Uterus (tissue), 4 donors: ENCODE data around the gene TGFA. TPM values are rescaled to one million over a fixed set of nuclear protein-coding genes. Genes with fewer than 3 reads are reported as not detected.

Source experiments
- DNase-seq, 2 donors: peaks; one replicate each; pipeline ENCODE4 v3.0.0-alpha.2; 2019 to 2020
- H3K27ac ChIP-seq, 2 donors: fragments of 200-600 bp; sonication (generic); 1 replicate in 1 of 2; 2 replicates in 1 of 2; pipeline ENCODE4 v1.5.1; 2016 to 2018
- H3K27me3 ChIP-seq, 2 donors: fragments of 200-600 bp; sonication (generic); one replicate each; pipeline ENCODE4 v1.5.1; 2018 to 2019; ENCODE audit warnings: control low read depth in 1 of 2
- H3K36me3 ChIP-seq, 2 donors: fragments of 200-600 bp; sonication (generic); one replicate each; pipeline ENCODE4 v1.5.1; 2019; ENCODE audit warnings: control low read depth in 1 of 2
- H3K4me1 ChIP-seq, 2 donors: fragments of 200-600 bp; sonication (generic); one replicate each; pipeline ENCODE4 v1.5.1; 2018 to 2019; ENCODE audit warnings: control low read depth in 1 of 2
- H3K4me3 ChIP-seq, 2 donors: fragments of 200-600 bp; sonication (generic); 1 replicate in 1 of 2; 2 replicates in 1 of 2; pipeline ENCODE4 v1.5.1; 2018 to 2019; ENCODE audit warnings: mild to moderate bottlenecking in 1 of 2
- H3K9me3 ChIP-seq, 2 donors: fragments of 200-600 bp; sonication (generic); one replicate each; pipeline ENCODE4 v1.5.1; 2019; ENCODE audit warnings: control low read depth in 1 of 2
- CTCF ChIP-seq, 4 experiments: fragments of 200-600 bp in 2 of 4; fragments of 450-650 bp in 2 of 4; sonication (generic) in 2 of 4; IDR thresholded peaks; one replicate each; pipeline ENCODE4 v1.5.1; 2016 to 2019; ENCODE audit warnings: antibody characterized with exemption in 4 of 4, mild to moderate bottlenecking in 2 of 4, moderate library complexity in 1 of 4
- POLR2A ChIP-seq, 2 donors: fragments of 450-650 bp; IDR thresholded peaks; one replicate each; pipeline ENCODE4 v1.6.1; 2016; ENCODE audit warnings: antibody characterized with exemption in 2 of 2, mild to moderate bottlenecking in 1 of 2, moderate library complexity in 1 of 2
- intact Hi-C: fragments of 100-400 bp; cut with DNase I; formaldehyde crosslinking; loops from one replicate; pipeline ENCODE4 v1.15.1; 2023; ENCODE audit warnings: low total_unique reads
- total RNA-seq, 4 donors: library from RNA; depleted of rRNA in 3 of 4; stranded (reverse); fragments of >200 nt in 3 of 4; gene quantifications; one replicate each; pipeline versions ENCODE4 v1.1.0 to v1.2.4, GENCODE V29; 2014 to 2023
- donor health status: DM: yes; HTN: yes; CAD: no.

Gene TGFA
- total RNA-seq, 4 donors from 2014 or later = 1.5 to 3.7 (median 1.6) TPM; not detected in 1

GRCh38 chr2:70499253-70499652 lies 54.4 kb downstream of the TGFA start:
- Histone ChIP-seq H3K27me3 (no peaks in the 10 kb centered on the region), H3K27ac (no peak overlapping the region), H3K9me3 (no peaks in the 10 kb centered on the region), H3K36me3 (no peaks in the 10 kb centered on the region), H3K4me1 (no peaks in the 10 kb centered on the region), H3K4me3 (no peak overlapping the region)
- intact Hi-C loops = no loop called here
- TF ChIP-seq POLR2A (IDR thresholded peaks at IDR 0.05) (no peak), CTCF (IDR thresholded peaks at IDR 0.05) (no peak)
- no peak for DNase-seq

- Histone ChIP-seq H3K9me3 (no peaks in the 10 kb centered on the region), H3K36me3 (no peaks in the 10 kb centered on the region), H3K27ac (no peak overlapping the region), H3K27me3 (no peaks in the 10 kb centered on the region), H3K4me1 (no peaks in the 10 kb centered on the region), H3K4me3 (no peak overlapping the region)
- intact Hi-C loops = no loop called here
- DNase-seq = no peak
- no peak for TF ChIP-seq POLR2A (IDR thresholded peaks at IDR 0.05)
- no peak for TF ChIP-seq CTCF (IDR thresholded peaks at IDR 0.05)
Measured at GRCh38 chr2:70498528-70498927, 55.1 kb downstream of the TGFA start.

- no peaks in the 10 kb centered on the region for H3K36me3 ChIP-seq
- H3K9me3 ChIP-seq = no peaks in the 10 kb centered on the region
- intact Hi-C loops = no loop called here
- H3K27me3 ChIP-seq = no peaks in the 10 kb centered on the region
- H3K4me1 ChIP-seq = no peaks in the 10 kb centered on the region
- TF ChIP-seq POLR2A (IDR thresholded peaks at IDR 0.05) (no peak), CTCF (IDR thresholded peaks at IDR 0.05) (no peak)
- no peak overlapping the region for H3K27ac ChIP-seq
- no peak for DNase-seq
- no peak overlapping the region for H3K4me3 ChIP-seq
Measured at GRCh38 chr2:70498054-70498453, 55.6 kb downstream of the TGFA start.

- intact Hi-C loops = no loop called here
- no peaks in the 10 kb centered on the region for H3K4me1 ChIP-seq
- H3K9me3 ChIP-seq = no peaks in the 10 kb centered on the region
- H3K27ac ChIP-seq = no peak overlapping the region
- H3K4me3 ChIP-seq = no peak overlapping the region
- no peaks in the 10 kb centered on the region for H3K27me3 ChIP-seq
- TF ChIP-seq CTCF (IDR thresholded peaks at IDR 0.05) (no peak), POLR2A (IDR thresholded peaks at IDR 0.05) (no peak)
- DNase-seq = no peak
- H3K36me3 ChIP-seq = no peaks in the 10 kb centered on the region
Measured at GRCh38 chr2:70496819-70497218, 56.8 kb downstream of the TGFA start.

GRCh38 chr2:70494293-70494886 lies 59.2 kb downstream of the TGFA start:
- no peaks in the 10 kb centered on the region for H3K9me3 ChIP-seq
- H3K27ac ChIP-seq = no peak overlapping the region
- H3K36me3 ChIP-seq = no peaks in the 10 kb centered on the region
- H3K4me3 ChIP-seq = no peak overlapping the region
- H3K27me3 ChIP-seq = no peaks in the 10 kb centered on the region
- intact Hi-C loops = no loop called here
- no peaks in the 10 kb centered on the region for H3K4me1 ChIP-seq
- no peak for DNase-seq
- TF ChIP-seq CTCF (IDR thresholded peaks at IDR 0.05) (no peak), POLR2A (IDR thresholded peaks at IDR 0.05) (no peak)
